Measurements from ENCODE around the gene ACSS3.

DNA sequence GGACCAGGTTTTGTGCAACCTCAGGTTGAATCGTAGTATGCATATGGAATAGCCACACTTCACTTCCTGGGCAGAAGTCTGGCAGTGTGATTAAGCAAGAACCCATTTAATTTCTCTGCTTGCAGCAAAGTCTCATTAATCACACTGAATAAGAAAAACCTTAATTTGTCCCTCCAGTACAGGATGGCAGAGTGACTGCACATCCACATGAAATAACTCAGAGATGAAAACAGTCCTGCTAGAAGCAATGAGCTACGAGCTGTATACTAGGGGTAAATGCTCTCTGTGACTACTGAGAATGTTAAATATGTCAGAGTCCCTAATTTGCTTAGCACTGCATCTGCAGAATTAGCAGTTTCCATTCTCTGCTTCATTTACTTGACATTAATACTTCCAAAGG is 88.9 kb downstream of the ACSS3 start:
- TF ChIP-seq, protein P1, sequence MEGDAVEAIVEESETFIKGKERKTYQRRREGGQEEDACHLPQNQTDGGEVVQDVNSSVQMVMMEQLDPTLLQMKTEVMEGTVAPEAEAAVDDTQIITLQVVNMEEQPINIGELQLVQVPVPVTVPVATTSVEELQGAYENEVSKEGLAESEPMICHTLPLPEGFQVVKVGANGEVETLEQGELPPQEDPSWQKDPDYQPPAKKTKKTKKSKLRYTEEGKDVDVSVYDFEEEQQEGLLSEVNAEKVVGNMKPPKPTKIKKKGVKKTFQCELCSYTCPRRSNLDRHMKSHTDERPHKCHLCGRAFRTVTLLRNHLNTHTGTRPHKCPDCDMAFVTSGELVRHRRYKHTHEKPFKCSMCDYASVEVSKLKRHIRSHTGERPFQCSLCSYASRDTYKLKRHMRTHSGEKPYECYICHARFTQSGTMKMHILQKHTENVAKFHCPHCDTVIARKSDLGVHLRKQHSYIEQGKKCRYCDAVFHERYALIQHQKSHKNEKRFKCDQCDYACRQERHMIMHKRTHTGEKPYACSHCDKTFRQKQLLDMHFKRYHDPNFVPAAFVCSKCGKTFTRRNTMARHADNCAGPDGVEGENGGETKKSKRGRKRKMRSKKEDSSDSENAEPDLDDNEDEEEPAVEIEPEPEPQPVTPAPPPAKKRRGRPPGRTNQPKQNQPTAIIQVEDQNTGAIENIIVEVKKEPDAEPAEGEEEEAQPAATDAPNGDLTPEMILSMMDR (IDR thresholded peaks at IDR 0.05): no peak
- no peak for TF ChIP-seq POLR2A (IDR thresholded peaks at IDR 0.05; ENCODE audit: low read depth)
- TF ChIP-seq POLR2AphosphoS5 (IDR thresholded peaks at IDR 0.05): no peak
